Gastrocnemius medialis (tissue), 4 donors: ENCODE measurements around the gene ARHGEF10L. TPM values are rescaled to one million over a fixed set of nuclear protein-coding genes. Genes with fewer than 3 reads are reported as not detected.

Experiments used
- ATAC-seq, 2 donors: fragments of 150-250 bp; one replicate each; pipeline ENCODE4 v1.9.1; 2016
- DNase-seq, 2 donors: peaks; one replicate each; pipeline ENCODE4 v3.0.0-alpha.2; 2019
- H3K27ac ChIP-seq, 4 donors: fragments of 200-600 bp; sonication (generic); 1 replicate in 1 of 4; 2 replicates in 3 of 4; pipeline ENCODE4 v1.5.1; 2016 to 2018; ENCODE audit warnings: mild to moderate bottlenecking in 2 of 4, moderate library complexity in 1 of 4
- H3K27me3 ChIP-seq, 3 donors: fragments of 200-600 bp; sonication (generic) in 2 of 3; 1 replicate in 1 of 3; 2 replicates in 2 of 3; pipeline versions ENCODE4 v1.5.1 to v1.6.0; 2016 to 2019; ENCODE audit warnings: mild to moderate bottlenecking in 1 of 3, moderate library complexity in 1 of 3
- H3K36me3 ChIP-seq, 2 donors: fragments of 200-600 bp; sonication (generic) in 1 of 2; one replicate each; pipeline ENCODE4 v1.5.1; 2017 to 2018
- H3K4me1 ChIP-seq, 2 donors: fragments of 200-600 bp; sonication (generic) in 1 of 2; one replicate each; pipeline ENCODE4 v1.5.1; 2016 to 2017; ENCODE audit warnings: mild to moderate bottlenecking in 2 of 2
- H3K4me3 ChIP-seq, 4 donors: fragments of 200-600 bp; sonication (generic) in 3 of 4; 1 replicate in 1 of 4; 2 replicates in 3 of 4; pipeline ENCODE4 v1.5.1; 2016 to 2019; ENCODE audit warnings: mild to moderate bottlenecking in 2 of 4
- H3K9me3 ChIP-seq, 3 donors: fragments of 200-600 bp; sonication (generic) in 2 of 3; 1 replicate in 1 of 3; 2 replicates in 2 of 3; pipeline ENCODE4 v1.5.1; 2016 to 2019
- POLR2A ChIP-seq, 2 donors: fragments of 450-650 bp; IDR thresholded peaks; one replicate each; pipeline ENCODE4 v1.6.1; 2017; ENCODE audit warnings: antibody characterized with exemption in 2 of 2, mild to moderate bottlenecking in 2 of 2, moderate library complexity in 2 of 2
- in situ Hi-C, 4 donors: fragments of 200-750 bp; cut with MboI; loops; one replicate each; pipeline versions ENCODE4 v1.15.0 to v1.8.0; 2017; ENCODE audit warnings: low sequenced_read_pairs in 4 of 4
- intact Hi-C: fragments of 100-400 bp; cut with DNase I; formaldehyde crosslinking; loops from one replicate; pipeline ENCODE4 v1.15.1; 2023; ENCODE audit warnings: low total_unique reads
- total RNA-seq, 4 donors: library from RNA; depleted of rRNA; stranded (reverse); fragments of >200 nt; gene quantifications; one replicate each; pipeline versions ENCODE4 v1.1.0 to v1.2.3, GENCODE V29; 2016
- TF ChIP-seq, protein P1 (sequence below), 5 experiments: fragments of 450-650 bp in 3 of 5; fragments of 200-600 bp in 2 of 5; sonication (generic) in 2 of 5; IDR thresholded peaks in 4 of 5; conservative IDR thresholded peaks in 1 of 5; 1 replicate in 4 of 5; 2 replicates in 1 of 5; pipeline ENCODE4 v1.5.1; 2016 to 2019; ENCODE audit warnings: antibody characterized with exemption in 5 of 5, mild to moderate bottlenecking in 3 of 5, moderate library complexity in 3 of 5

The ARHGEF10L gene
- total RNA-seq, 4 donors from 2014 or later = 21.2 to 111 (median 73.8) TPM

DNA sequence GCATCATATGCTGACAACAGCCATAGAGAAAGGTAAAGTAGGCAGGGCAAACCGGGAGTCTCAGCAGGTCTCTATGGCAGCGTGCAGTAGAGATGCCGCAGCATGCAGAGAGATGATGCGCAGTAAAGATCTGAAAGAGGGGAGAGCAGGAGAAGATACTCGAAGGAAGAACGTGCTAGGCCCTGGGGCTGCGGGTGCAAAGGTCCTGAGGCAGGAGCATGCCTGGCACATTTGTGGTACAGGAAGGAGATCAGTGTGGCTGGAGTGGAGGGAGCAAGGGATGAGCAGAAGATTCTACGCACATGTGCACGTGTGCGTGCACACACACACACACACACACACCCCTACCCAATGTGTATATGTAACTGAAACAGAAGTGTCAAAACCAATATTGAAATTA, 45.0 kb downstream of the ARHGEF10L start:
- no peak overlapping the region for H3K4me3 ChIP-seq
- no peaks in the 10 kb centered on the region for H3K36me3 ChIP-seq
- H3K27ac ChIP-seq = no peak overlapping the region
- H3K4me1 ChIP-seq = peaks cover 17 to 20% of the 10 kb centered on the region in 2 donors
- in situ Hi-C loops = no loop called here
- ATAC-seq (no peak), DNase-seq (no peak)
- H3K27me3 ChIP-seq = no peaks in the 10 kb centered on the region
- no peaks in the 10 kb centered on the region for H3K9me3 ChIP-seq
- TF ChIP-seq POLR2A (IDR thresholded peaks at IDR 0.05) = no peak
- TF ChIP-seq, protein P1, sequence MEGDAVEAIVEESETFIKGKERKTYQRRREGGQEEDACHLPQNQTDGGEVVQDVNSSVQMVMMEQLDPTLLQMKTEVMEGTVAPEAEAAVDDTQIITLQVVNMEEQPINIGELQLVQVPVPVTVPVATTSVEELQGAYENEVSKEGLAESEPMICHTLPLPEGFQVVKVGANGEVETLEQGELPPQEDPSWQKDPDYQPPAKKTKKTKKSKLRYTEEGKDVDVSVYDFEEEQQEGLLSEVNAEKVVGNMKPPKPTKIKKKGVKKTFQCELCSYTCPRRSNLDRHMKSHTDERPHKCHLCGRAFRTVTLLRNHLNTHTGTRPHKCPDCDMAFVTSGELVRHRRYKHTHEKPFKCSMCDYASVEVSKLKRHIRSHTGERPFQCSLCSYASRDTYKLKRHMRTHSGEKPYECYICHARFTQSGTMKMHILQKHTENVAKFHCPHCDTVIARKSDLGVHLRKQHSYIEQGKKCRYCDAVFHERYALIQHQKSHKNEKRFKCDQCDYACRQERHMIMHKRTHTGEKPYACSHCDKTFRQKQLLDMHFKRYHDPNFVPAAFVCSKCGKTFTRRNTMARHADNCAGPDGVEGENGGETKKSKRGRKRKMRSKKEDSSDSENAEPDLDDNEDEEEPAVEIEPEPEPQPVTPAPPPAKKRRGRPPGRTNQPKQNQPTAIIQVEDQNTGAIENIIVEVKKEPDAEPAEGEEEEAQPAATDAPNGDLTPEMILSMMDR (IDR thresholded peaks at IDR 0.05 in 4 of 5, conservative IDR thresholded peaks at IDR 0.05 in 1 of 5) = no peak
- intact Hi-C loops = no loop called here

DNA sequence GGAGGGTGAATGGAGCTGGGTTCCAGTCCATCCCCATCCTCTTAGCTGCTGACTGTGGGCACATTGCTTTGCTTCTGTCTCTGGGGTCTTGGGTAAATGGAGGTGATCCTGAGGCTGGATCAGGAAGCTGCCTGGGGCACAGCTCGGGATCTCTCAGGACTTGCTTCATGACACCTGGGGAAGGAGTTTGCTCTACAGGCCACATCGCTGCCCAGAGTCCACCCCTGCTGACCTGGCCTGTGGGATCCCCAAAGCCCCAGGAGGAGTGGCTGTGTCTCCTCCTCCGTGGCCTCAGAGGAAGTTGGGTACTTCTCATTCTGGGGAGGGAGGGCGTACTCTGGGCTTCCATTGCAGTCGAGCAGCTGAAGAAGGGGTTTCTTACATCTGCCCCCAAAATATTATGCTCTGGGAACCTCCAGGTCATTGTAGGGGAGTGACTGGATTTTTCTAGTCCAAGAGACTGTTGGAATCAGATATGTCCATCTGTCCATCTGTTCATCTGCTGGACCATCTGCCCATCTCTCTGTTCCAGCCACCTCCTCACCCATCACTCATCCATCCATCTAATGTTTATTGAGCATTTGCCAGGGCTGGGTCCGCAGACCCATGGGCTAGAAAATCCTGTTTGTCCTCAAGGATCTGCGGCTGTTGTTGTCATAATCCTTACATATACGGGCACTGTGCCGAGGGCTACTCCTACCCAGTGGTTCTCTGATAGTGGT, 45.9 kb downstream of the ARHGEF10L start:
- TF ChIP-seq, protein P1 (IDR thresholded peaks at IDR 0.05 in 4 of 5, conservative IDR thresholded peaks at IDR 0.05 in 1 of 5) = no peak
- no peak for TF ChIP-seq POLR2A (IDR thresholded peaks at IDR 0.05)
- Histone ChIP-seq H3K4me3 (no peak overlapping the region), H3K9me3 (no peaks in the 10 kb centered on the region), H3K27me3 (no peaks in the 10 kb centered on the region), H3K27ac (peak overlapping the region in 2 of 4 donors; percentile 16 to 46), H3K36me3 (no peaks in the 10 kb centered on the region), H3K4me1 (peaks cover 17 to 20% of the 10 kb centered on the region in 2 donors)
- in situ Hi-C loops (no loop called here), intact Hi-C loops (no loop called here)
- ATAC-seq (no peak), DNase-seq (no peak)

DNA sequence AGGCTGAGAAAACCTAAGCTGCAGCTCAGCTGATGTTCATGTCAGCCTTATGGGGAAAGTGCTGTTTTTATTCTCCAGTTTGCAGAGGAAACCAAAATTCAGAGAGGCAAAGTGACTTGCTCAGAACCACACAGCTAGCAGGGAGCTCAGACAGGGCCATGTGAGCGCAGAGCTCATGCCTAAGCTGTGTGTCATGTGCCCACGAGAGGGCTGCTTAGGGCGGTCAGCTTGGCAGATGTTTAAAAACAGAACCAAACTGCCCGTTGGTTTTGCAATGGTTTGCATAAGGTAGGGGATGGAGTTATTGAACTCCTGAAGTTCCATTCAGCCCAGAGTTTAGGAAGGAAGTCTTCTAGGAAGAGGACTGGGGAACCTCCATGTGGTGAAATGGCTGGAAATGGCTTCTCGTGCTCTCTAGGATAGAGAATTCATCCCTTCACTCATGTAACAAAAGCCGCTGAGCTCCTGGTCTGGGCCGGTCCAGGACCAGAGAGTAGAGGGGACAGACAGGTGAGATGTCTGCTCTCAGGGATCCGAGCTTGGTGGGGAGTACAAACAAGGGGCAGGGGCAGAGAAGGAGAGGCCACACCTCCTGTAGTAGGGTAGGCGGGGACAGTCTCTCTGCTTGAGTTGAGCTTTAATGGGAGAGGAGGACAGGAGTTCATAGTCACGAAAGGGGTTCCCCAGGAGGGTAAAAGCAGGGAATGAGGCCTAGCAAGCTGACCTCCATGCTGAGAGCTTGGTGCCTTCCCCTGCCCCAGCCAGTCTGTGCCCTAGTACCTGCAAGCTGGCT, 46.9 kb downstream of the ARHGEF10L start:
- ATAC-seq = peak; percentile 60 to 67

DNA sequence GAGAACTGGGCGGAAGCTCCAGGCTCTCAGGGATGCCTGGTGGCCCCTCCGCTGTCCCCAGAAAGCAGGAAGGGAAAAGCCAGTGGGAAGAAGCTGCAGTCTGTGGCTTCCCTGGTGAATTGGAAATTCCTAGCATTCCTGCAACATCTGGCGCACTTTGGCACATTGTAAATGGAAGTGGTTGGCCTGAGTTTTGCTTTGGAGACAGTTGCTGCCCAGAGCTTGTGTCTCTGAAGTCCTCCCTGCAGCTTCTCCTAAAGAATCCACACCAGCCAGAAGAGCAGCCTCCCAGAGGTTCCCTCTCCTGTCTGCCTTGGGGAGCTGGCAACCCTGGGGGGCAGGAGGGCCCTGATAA, 48.2 kb downstream of the ARHGEF10L start:
- DNase-seq (no peak), ATAC-seq (no peak)
- in situ Hi-C loops = no loop called here
- H3K27me3 ChIP-seq = no peaks in the 10 kb centered on the region
- H3K4me3 ChIP-seq = no peak overlapping the region
- TF ChIP-seq, protein P1 (IDR thresholded peaks at IDR 0.05 in 4 of 5, conservative IDR thresholded peaks at IDR 0.05 in 1 of 5) = no peak
- TF ChIP-seq POLR2A (IDR thresholded peaks at IDR 0.05) = no peak
- peaks cover 17 to 20% of the 10 kb centered on the region in 2 donors for H3K4me1 ChIP-seq
- no peaks in the 10 kb centered on the region for H3K9me3 ChIP-seq
- no peaks in the 10 kb centered on the region for H3K36me3 ChIP-seq
- intact Hi-C loops = no loop called here
- peak overlapping the region; percentile 67 to 82 (median 76) for H3K27ac ChIP-seq

More for the DNA sequence above, 46.9 kb downstream of the ARHGEF10L start:
- in situ Hi-C loops = no loop called here
- no peaks in the 10 kb centered on the region for H3K36me3 ChIP-seq
- DNase-seq = peak; percentile 30 to 57
- peak overlapping the region in 3 of 4 donors; percentile 16 to 46 (median 37) for H3K27ac ChIP-seq
- no peaks in the 10 kb centered on the region for H3K9me3 ChIP-seq
- intact Hi-C loops = no loop called here
- TF ChIP-seq, protein P1 (IDR thresholded peaks at IDR 0.05 in 4 of 5, conservative IDR thresholded peaks at IDR 0.05 in 1 of 5) = no peak
- no peak for TF ChIP-seq POLR2A (IDR thresholded peaks at IDR 0.05)
- peaks cover 17 to 20% of the 10 kb centered on the region in 2 donors for H3K4me1 ChIP-seq
- H3K27me3 ChIP-seq = no peaks in the 10 kb centered on the region
- H3K4me3 ChIP-seq = no peak overlapping the region
